ENCODE data around the gene XYLT2. TPM values are rescaled to one million over a fixed set of nuclear protein-coding genes. Genes with fewer than 3 reads are reported as not detected.

XYLT2 gene
- total RNA-seq, 1 experiment from 2014 or later = 26.4 TPM

DNA sequence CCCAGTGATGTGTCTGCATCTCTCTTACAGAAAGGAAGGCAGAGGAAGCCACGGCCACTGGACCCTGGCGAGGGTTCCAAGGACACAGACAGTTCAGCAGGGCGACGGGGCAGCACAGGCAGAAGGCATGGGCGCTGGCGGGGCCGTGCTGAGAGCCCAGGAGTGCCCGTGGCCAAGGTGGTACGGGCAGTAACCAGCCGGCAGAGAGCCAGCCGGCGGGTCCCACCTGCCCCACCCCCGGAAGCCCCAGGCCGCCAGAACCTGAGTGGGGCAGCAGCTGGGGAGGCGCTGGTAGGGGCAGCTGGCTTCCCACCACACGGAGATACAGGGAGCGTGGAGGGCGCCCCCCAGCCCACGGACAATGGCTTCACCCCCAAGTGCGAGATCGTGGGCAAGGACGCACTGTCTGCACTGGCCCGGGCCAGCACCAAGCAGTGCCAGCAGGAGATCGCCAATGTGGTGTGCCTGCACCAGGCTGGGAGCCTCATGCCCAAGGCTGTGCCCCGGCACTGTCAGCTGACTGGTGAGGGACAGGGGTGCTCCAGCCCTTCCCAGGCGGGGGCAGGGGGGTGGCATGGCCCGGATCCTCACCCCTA, 7.8 kb downstream of the XYLT2 start:
- TF ChIP-seq, protein P1, sequence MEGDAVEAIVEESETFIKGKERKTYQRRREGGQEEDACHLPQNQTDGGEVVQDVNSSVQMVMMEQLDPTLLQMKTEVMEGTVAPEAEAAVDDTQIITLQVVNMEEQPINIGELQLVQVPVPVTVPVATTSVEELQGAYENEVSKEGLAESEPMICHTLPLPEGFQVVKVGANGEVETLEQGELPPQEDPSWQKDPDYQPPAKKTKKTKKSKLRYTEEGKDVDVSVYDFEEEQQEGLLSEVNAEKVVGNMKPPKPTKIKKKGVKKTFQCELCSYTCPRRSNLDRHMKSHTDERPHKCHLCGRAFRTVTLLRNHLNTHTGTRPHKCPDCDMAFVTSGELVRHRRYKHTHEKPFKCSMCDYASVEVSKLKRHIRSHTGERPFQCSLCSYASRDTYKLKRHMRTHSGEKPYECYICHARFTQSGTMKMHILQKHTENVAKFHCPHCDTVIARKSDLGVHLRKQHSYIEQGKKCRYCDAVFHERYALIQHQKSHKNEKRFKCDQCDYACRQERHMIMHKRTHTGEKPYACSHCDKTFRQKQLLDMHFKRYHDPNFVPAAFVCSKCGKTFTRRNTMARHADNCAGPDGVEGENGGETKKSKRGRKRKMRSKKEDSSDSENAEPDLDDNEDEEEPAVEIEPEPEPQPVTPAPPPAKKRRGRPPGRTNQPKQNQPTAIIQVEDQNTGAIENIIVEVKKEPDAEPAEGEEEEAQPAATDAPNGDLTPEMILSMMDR (conservative IDR thresholded peaks at IDR 0.05) = no peak
- H3K9ac ChIP-seq (ENCODE audit: extremely low read depth, insufficient read length, low read length) = no peak overlapping the region
- H3K4me1 ChIP-seq (ENCODE audit: insufficient read depth, low read length) = no peaks in the 10 kb centered on the region
- no peak overlapping the region for H3K18ac ChIP-seq (ENCODE audit: insufficient read length, low read depth, low read length)
- WGBS (ENCODE audit: extremely low coverage, insufficient read length, low lambda C conversion rate) = no CpG with 5 or more reads among the region's 27 CpGs
- no peak overlapping the region for H4K91ac ChIP-seq (ENCODE audit: insufficient read length, low read depth, low read length)
- no peak overlapping the region for H2BK120ac ChIP-seq (ENCODE audit: low read depth, low read length, poor library complexity, severe bottlenecking)
- no peak overlapping the region for H2BK5ac ChIP-seq (ENCODE audit: insufficient read length, low read length)
- no peaks in the 10 kb centered on the region for H3K79me1 ChIP-seq (ENCODE audit: insufficient read depth, low read depth, low read length, poor library complexity, severe bottlenecking)
- no peak overlapping the region for H2BK20ac ChIP-seq (ENCODE audit: low read depth, low read length, poor library complexity, severe bottlenecking)
- no peak overlapping the region for H3K23ac ChIP-seq (ENCODE audit: insufficient read length, low read depth, low read length)
- no peak overlapping the region for H3K56ac ChIP-seq (ENCODE audit: insufficient read length, low read depth, low read length)
- H3T11ph ChIP-seq (ENCODE audit: low read length) = no peak overlapping the region
- no peaks in the 10 kb centered on the region; a peak in 1 of 5 replicates for H3K9me3 Mint-ChIP-seq
- no peak overlapping the region for H2AK5ac ChIP-seq (ENCODE audit: insufficient read length, low read length)
- no peaks in the 10 kb centered on the region for H4K20me1 ChIP-seq (ENCODE audit: control insufficient read depth, insufficient read depth, insufficient read length)
- H3K36me3 Mint-ChIP-seq (ENCODE audit: insufficient read depth in 1 of 3, low read depth in 3 of 3) = peaks cover 20 to 55% (median 52%) of the 10 kb centered on the region in 3 experiments; a peak in 6 of 7 replicates
- H2BK15ac ChIP-seq (ENCODE audit: low read depth, low read length) = no peak overlapping the region
- no peak overlapping the region for H2AFZ ChIP-seq (ENCODE audit: low read length)
- no peaks in the 10 kb centered on the region for H3K9me3 ChIP-seq (ENCODE audit: control insufficient read depth, low read depth, low read length)
- H3K4me2 ChIP-seq (ENCODE audit: insufficient read depth, insufficient read length, low read length) = no peak overlapping the region
- H3K23me2 ChIP-seq (ENCODE audit: insufficient read length, low read depth, low read length, poor library complexity, severe bottlenecking) = no peaks in the 10 kb centered on the region
- no peaks in the 10 kb centered on the region for H3K27me3 ChIP-seq (ENCODE audit: insufficient read depth, low read length)
- peaks cover 0 to 2% of the 10 kb centered on the region in 2 experiments; a peak in 2 of 4 replicates for H3K4me1 Mint-ChIP-seq
- H3K4me3 Mint-ChIP-seq = peak overlapping the region in 1 of 2 experiments; percentile 50; a peak in 1 of 5 replicates
- H3K79me2 ChIP-seq (ENCODE audit: insufficient read depth, low read length) = no peaks in the 10 kb centered on the region
- no peak overlapping the region for H3K27ac Mint-ChIP-seq
- H2BK12ac ChIP-seq (ENCODE audit: insufficient read length, low read depth, low read length) = no peak overlapping the region
- H4K8ac ChIP-seq (replicated peaks; ENCODE audit: insufficient read length, low read depth, low read length) = no peak overlapping the region
- no peak overlapping the region for H3K14ac ChIP-seq (ENCODE audit: insufficient read depth, low read length)
- no peak for DNase-seq
- H3K4ac ChIP-seq (ENCODE audit: low read depth, low read length) = no peak overlapping the region
- H4K5ac ChIP-seq (ENCODE audit: insufficient read length, low read depth, low read length) = no peak overlapping the region
- H3K27ac ChIP-seq (ENCODE audit: insufficient read length, low read depth, low read length) = no peak overlapping the region
- no peaks in the 10 kb centered on the region; the same call in 1 of the 2 replicates for H3K27me3 Mint-ChIP-seq (ENCODE audit: low read depth)
